Measurements from ENCODE around the gene NAA80. TPM values are rescaled to one million over a fixed set of nuclear protein-coding genes. Genes with fewer than 3 reads are reported as not detected.
A peak's percentile ranks its signal among the peaks of the same experiment; 100 is the strongest.

The NAA80 gene
- total and polyA plus RNA-seq, 2 of the 13 experiments (the other 11 are each of a cell fraction or from before 2014, with no cell fraction given) = 3.4 to 8.7 TPM

DNA sequence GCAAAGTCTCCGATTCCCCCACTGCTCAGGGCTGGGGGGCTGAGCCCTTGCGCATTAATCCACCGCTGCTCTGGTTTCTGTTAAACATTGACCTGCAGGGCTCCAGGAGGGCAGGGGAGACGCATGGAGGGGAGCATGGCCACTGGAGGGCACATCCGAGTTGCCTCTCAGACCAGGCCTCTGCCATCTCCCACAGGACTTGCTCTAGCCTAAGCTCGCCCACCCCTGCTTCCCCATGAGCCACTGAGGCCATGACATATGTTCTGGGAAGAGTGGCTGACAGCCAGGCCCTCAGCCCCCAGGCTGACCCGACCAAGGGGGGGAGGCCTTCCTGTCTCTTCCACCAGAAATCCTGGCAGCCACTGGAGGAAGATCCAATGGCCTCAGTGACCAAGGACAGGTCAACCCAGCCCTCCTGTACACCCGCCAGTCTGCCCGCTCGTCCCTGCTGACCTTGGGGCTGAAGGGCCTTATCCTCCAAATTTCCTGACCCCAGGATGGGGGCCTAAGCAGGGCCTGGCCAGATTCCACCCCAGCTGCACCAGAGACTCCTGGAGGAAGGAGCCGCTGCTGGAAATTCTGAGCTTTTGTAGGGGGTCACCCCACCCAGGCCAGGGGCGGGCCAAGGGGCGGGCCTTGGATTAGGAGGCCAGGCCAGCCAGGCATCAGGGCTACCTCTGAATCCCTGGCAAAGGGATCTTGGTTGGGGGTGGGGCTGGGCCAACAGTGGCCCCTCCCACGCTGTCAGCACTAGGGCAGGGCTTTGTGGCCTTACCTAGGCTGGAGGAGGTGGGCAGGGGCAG is 4.0 kb upstream of the NAA80 start, which contains the start of gene HYAL1 (continued):
- no peak for TF ChIP-seq TBP (CRISPR knock-in tag; IDR thresholded peaks at IDR 0.05)
- peak; percentile 50 for TF ChIP-seq ZNF781 (CRISPR knock-in tag; IDR thresholded peaks at IDR 0.05; ENCODE audit: borderline replicate concordance, not compliant biosample characterization)
- TF ChIP-seq ZIK1 (CRISPR knock-in tag; IDR thresholded peaks at IDR 0.05; ENCODE audit: borderline replicate concordance, low read depth) = no peak
- peak; percentile 73; the same call in 1 of the 2 replicates for TF ChIP-seq NR2F2 (IDR thresholded peaks at IDR 0.05; ENCODE audit: borderline replicate concordance, low read depth)
- TF ChIP-seq, protein P1, sequence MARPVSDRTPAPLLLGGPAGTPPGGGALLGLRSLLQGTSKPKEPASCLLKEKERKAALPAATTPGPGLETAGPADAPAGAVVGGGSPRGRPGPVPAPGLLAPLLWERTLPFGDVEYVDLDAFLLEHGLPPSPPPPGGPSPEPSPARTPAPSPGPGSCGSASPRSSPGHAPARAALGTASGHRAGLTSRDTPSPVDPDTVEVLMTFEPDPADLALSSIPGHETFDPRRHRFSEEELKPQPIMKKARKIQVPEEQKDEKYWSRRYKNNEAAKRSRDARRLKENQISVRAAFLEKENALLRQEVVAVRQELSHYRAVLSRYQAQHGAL (CRISPR knock-in tag; IDR thresholded peaks at IDR 0.05; ENCODE audit: not compliant biosample characterization) = peak; percentile 80
- TF ChIP-seq, protein P2, sequence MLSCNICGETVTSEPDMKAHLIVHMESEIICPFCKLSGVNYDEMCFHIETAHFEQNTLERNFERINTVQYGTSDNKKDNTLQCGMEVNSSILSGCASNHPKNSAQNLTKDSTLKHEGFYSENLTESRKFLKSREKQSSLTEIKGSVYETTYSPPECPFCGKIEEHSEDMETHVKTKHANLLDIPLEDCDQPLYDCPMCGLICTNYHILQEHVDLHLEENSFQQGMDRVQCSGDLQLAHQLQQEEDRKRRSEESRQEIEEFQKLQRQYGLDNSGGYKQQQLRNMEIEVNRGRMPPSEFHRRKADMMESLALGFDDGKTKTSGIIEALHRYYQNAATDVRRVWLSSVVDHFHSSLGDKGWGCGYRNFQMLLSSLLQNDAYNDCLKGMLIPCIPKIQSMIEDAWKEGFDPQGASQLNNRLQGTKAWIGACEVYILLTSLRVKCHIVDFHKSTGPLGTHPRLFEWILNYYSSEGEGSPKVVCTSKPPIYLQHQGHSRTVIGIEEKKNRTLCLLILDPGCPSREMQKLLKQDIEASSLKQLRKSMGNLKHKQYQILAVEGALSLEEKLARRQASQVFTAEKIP (CRISPR knock-in tag; IDR thresholded peaks at IDR 0.05; ENCODE audit: borderline replicate concordance) = no peak
- peak; percentile 62; the same call in 1 of the 2 replicates for TF ChIP-seq ZNF292 (CRISPR knock-in tag; IDR thresholded peaks at IDR 0.05; ENCODE audit: borderline replicate concordance, low read depth)
- TF ChIP-seq ZMYM3 (CRISPR knock-in tag; IDR thresholded peaks at IDR 0.05) = no peak
- TF ChIP-seq JDP2 (CRISPR knock-in tag; IDR thresholded peaks at IDR 0.05; ENCODE audit: borderline replicate concordance) = no peak
- TF ChIP-seq ZNF180 (CRISPR knock-in tag; IDR thresholded peaks at IDR 0.05; ENCODE audit: borderline replicate concordance, low read depth) = no peak
- TF ChIP-seq, protein P3, sequence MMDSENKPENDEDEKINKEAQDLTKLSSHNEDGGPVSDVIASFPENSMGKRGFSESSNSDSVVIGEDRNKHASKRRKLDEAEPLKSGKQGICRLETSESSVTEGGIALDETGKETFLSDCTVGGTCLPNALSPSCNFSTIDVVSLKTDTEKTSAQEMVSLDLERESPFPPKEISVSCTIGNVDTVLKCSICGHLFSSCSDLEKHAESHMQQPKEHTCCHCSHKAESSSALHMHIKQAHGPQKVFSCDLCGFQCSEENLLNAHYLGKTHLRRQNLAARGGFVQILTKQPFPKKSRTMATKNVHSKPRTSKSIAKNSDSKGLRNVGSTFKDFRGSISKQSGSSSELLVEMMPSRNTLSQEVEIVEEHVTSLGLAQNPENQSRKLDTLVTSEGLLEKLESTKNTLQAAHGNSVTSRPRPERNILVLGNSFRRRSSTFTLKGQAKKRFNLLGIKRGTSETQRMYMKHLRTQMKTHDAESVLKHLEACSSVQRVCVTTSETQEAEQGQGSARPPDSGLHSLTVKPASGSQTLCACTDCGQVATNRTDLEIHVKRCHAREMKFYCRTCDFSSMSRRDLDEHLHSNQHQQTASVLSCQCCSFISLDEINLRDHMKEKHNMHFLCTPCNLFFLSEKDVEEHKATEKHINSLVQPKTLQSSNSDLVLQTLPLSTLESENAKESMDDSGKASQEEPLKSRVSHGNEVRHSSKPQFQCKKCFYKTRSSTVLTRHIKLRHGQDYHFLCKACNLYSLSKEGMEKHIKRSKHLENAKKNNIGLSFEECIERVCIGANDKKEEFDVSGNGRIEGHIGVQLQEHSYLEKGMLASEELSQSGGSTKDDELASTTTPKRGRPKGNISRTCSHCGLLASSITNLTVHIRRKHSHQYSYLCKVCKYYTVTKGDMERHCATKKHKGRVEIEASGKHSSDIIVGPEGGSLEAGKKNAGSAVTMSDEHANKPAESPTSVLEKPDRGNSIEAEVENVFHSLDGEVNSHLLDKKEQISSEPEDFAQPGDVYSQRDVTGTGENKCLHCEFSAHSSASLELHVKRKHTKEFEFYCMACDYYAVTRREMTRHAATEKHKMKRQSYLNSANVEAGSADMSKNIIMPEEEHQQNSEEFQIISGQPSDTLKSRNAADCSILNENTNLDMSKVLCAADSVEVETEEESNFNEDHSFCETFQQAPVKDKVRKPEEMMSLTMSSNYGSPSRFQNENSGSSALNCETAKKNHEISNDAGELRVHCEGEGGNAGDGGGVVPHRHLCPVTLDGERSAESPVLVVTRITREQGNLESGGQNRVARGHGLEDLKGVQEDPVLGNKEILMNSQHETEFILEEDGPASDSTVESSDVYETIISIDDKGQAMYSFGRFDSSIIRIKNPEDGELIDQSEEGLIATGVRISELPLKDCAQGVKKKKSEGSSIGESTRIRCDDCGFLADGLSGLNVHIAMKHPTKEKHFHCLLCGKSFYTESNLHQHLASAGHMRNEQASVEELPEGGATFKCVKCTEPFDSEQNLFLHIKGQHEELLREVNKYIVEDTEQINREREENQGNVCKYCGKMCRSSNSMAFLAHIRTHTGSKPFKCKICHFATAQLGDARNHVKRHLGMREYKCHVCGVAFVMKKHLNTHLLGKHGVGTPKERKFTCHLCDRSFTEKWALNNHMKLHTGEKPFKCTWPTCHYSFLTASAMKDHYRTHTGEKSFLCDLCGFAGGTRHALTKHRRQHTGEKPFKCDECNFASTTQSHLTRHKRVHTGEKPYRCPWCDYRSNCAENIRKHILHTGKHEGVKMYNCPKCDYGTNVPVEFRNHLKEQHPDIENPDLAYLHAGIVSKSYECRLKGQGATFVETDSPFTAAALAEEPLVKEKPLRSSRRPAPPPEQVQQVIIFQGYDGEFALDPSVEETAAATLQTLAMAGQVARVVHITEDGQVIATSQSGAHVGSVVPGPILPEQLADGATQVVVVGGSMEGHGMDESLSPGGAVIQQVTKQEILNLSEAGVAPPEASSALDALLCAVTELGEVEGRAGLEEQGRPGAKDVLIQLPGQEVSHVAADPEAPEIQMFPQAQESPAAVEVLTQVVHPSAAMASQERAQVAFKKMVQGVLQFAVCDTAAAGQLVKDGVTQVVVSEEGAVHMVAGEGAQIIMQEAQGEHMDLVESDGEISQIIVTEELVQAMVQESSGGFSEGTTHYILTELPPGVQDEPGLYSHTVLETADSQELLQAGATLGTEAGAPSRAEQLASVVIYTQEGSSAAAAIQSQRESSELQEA (CRISPR knock-in tag; IDR thresholded peaks at IDR 0.05; ENCODE audit: not compliant biosample characterization) = no peak
- TF ChIP-seq FOXC1 (CRISPR knock-in tag; IDR thresholded peaks at IDR 0.05; ENCODE audit: borderline replicate concordance) = no peak
- no peak for TF ChIP-seq WIZ (CRISPR knock-in tag; IDR thresholded peaks at IDR 0.05)
- no peak for TF ChIP-seq ZNF260 (CRISPR knock-in tag; IDR thresholded peaks at IDR 0.05; ENCODE audit: borderline replicate concordance, low read depth)
- no peak; the same call in 1 of the 2 replicates for TF ChIP-seq ZNF34 (CRISPR knock-in tag; IDR thresholded peaks at IDR 0.05; ENCODE audit: borderline replicate concordance)
- TF ChIP-seq ZNF335 (CRISPR knock-in tag; IDR thresholded peaks at IDR 0.05) = peak; percentile 72
- TF ChIP-seq ZNF746 (CRISPR knock-in tag; IDR thresholded peaks at IDR 0.05) = no peak
